Stimulated activated naive CD8-positive, alpha-beta T cell treated with anti-CD3 and anti-CD28 coated beads, Interleukin-15, Interleukin-2, amounts not matched to agents 100 U/mL and 50 U/mL, for 24 hours (primary cell): ENCODE results near the gene RLN3.
"Not testable (repeated sequence)": the region's sequence is repeated elsewhere in the genome, so short reads cannot be mapped to it uniquely, and the experiment has no call there.

Experiments used
- ATAC-seq: fragments of 150-1000 bp; cut with Tn5 transposase; one replicate; pipeline ENCODE4 v1.10.0; 2021
- DNase-seq: peaks from one replicate; pipeline ENCODE4 v3.0.0; 2021

The RLN3 gene

DNA sequence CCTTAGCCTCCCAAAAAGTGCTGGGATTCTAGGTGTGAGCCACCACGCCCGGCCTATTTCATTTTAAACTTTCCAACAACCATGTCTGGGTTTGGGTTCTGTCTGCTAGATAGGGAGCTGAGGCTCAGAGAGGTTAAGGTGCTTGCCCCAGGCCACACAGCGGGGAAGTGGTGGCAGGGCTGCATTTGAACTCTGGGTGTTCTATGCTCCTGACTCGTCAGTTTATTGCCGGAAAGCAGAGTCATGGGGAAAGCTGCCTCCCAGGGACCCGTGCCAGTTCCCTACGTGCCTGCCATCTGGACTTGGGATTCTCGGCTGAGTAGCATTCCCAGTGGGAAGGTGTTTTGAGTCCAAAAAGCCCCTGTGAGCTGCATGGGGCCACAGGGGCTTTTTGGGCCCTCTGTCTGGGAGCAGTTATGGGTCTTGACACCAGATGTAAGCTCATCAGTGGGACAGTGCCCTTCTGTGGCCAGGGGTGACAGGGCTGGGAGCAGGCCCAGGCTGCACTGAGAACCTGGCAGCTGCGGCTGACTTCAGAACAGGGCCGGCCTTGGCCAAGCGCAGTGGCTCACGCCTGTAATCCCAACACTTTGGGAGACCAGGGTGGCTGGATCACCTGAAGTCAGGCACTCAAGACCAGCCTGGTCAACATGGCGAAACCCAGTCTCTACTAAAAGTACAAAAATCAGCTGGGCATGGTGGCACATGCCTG is 32.8 kb upstream of the RLN3 start:
- no peak for ATAC-seq

DNA sequence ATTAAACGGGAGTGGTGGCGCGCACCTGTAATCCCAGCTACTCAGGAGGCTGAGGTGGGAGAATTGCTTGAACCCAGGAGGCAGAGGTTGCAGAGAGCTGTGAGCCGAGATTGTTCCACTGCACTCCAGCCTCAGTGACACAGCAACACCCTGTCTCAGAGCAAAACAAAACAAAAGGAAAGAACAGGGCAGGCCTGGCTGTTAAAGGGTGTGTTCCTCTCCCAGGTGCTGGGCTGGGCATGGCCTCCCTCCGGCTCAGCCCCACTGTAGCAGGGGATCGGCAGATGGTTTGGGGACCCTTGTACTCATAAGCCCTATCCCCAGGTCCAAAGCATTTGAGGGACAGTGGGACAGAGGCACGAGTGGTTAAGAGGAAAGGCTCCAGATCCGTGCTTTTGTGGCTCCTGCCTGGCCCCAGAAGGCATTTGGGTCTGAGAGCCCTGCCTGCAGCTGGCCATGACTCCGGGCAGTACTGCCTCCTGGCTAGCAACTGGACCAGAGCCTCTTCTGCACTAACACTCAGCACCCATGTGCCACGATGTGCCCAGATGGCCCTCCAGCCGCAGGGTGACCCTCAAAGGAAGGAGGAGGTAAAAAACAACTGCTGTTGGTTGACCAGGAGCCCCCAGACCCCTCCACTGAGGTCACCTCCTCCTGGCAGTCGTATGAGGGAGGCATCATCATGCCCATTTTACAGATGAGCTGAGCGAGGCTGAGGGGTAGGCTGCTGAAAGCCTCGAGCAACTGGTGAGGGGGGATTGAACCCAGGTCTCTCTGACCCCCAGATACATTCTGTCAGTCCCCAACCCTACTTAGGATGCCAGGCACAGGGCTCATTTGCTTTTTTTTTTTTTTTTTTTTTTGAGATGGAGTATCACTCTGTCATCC is 31.8 kb upstream of the RLN3 start:
- ATAC-seq = no peak

More for the DNA sequence above, 32.8 kb upstream of the RLN3 start:
- no peak for DNase-seq

DNA sequence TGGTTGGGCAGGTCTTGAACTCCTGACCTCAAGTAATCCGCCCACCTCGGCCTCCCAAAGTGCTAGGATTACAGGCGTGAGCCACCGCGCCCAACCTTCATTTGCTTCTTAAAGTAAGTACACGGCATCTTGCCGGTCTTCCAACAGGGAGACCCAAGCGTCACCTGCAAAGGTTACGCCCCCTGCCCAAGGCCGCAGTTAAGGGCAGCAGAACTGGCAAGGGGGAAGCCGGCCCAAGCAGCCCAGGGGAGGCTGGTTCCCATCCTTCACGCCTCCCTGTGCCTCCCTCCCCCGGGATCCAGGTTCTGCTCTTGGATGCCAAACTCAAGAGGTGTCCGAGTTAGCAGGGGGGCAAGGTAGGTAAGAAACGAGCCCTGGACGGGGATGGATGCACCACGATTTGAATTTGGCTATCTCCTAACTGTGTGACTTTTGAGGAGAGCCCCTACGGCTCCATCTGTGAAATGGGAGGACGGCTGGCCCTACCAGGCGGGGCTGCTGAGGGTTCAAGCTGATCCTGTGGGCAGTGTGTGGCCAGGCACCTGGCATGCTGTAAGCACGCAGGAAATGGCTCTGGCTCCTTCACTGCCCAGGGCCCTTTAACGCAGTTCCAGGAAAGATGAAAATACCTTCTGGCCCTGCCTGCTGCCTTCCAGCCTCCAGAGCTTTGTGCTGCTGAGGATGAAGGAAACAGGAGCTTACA is 30.9 kb upstream of the RLN3 start:
- DNase-seq (no peak), ATAC-seq (no peak)

More for the DNA sequence above, 31.8 kb upstream of the RLN3 start:
- DNase-seq = no peak

DNA sequence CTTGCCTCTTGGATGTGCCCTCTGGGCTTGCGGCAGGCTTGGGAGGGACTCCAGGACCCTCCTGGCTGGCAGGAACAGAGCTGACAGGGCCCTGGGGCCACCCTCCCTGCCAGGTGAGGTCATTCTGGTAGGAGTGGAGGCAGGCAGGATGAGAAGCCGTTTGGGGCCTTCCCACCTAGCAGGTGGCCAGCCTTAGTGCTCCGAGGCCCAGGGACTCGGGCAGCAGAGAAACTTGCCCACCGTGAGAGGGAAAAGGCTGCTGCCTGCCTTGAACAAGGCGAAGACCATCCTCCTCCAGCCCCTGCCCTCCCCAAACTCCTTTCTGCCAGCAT is 30.4 kb upstream of the RLN3 start:
- no peak for DNase-seq
- no peak for ATAC-seq

DNA sequence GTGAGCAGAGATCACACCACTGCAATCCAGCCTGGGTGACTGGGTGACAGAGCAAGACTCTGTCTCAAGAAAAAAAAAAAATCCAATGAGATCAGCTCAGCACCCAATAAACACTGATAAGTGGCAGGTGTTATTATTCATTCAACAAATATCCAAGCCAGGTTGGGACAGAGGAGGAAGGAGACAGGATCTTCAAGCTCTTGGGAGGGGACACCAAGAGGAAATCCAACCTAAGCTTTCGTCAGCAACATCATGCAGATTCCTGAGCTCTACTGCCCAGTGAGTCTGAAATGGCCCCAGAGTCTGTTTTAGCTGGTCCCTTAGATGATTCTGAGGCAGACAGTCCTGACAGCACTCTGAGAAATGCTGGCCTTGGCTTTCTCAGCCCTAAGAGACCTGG is 29.5 kb upstream of the RLN3 start:
- ATAC-seq = no peak

DNA sequence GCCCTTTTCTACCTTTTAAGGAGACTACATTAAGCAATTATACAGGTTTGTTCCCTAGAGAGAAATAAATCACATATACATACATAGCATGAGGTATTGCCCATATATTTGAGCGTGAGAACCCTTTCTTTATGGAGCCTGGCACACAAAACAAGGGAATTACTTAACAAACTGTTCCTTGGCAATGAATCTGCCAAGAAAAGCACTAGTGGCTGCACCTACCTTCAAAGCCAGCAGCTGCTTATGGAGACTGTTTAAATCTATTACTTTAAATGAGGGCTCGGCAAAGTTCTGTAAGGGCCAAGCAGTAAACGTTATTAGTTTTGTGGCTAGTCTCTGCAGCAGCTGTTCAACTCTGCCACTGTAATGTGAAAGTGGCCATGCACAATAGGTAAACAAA is 28.9 kb upstream of the RLN3 start:
- DNase-seq (no peak), ATAC-seq (no peak)

More for the DNA sequence above, 29.5 kb upstream of the RLN3 start:
- no peak for DNase-seq

DNA sequence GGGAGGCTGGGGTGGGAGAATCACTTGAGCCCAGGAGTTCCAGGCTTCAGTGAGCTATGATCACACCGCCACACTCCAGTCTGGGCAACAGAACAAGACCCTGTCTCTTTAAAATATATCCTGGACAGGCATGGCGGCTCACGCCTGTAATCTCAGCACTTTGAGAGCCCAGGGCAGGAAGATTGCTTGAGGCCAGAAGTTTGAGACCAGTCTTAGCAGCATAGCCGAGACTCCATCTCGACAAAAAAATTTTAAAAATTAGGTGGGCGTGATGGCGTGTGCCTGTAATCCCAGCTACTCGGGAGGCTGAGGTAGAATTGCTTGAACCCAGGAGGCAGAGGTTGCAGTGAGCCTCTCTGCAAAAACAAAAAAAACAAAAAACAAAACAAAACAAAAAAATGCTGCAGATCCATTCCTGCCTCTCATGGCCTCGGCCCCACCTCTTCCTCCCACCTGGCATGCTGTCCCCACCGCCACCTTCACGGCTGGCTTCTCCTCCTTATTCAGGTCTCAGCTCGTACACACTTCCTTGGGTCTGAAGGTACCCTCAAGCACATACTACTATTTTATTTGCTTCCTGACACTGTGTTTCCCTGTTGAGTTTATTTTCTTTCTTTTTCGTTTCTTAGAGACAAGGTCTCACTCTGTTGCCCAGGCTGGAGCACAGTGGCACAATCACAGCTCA is 27.1 kb upstream of the RLN3 start:
- DNase-seq (no peak), ATAC-seq (no peak)

DNA sequence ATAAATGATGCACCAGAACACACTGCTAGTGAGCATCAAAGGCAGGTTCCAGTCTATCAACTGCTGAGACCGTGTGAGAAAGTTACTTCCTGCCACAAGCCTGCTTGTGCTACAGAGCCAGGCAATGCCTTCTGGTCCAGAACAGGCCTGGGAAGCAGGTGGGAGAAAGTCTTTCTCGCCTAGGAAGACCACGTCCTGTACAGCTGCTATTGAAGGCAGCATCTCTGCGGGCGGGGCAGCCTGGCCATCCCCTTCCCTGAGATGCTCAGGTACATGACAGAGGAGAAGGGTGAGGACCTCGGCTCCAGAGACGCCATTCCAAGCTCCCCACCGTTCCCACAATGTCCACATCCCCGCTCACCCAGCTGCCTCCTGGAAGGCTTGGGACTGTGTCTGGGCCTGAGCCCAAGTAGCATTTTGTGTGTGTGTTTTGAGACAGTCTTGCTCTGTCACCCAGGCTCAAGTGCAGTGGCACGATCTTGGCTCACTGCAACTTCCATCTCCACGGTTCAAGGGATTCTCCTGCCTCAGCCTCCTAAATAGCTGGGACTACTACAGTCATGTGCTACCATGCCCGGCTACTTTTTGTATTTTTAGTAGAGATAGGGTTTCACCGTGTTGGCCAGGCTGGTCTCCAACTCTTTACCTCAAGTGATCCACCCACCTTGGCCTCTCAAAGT is 25.2 kb upstream of the RLN3 start:
- DNase-seq = no peak
- ATAC-seq = no peak

DNA sequence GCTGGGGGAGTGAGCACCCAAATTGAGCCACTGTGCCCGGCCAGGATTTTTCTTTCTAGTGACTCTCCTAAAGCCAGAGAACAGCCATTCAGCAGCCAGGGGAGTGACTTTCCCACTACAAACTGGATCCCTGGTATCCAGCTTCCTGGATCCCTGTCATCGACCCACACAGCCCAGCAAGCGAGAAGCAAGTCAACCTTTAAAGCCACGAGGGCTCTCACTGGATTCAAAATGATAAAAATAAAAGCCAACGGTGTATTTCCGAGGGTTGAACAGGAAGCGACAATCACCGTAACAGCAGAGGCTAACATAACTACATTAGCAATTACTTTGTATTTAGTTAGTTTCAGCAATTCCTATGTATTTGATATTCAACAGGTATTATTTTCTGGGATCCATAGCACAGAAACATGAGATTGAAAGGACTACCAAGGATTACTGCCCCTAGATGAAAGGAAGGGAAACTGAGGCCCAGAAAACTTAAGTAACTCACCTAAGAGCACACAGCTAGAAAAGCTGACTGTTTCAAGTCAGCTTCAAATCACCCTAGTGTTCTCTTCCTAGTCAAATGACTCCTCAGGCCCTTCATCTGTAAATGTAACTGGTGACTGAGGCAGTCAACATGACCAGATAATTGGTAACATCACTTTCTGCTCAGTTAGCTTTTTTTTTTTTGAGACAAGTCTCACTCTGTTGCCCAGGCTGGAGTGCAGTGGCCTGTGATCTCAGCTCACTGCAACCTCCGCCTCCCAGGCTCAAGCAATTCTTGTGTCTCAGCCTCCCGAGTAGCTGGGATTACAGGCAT is 24.5 kb upstream of the RLN3 start:
- no peak for DNase-seq
- no peak for ATAC-seq

DNA sequence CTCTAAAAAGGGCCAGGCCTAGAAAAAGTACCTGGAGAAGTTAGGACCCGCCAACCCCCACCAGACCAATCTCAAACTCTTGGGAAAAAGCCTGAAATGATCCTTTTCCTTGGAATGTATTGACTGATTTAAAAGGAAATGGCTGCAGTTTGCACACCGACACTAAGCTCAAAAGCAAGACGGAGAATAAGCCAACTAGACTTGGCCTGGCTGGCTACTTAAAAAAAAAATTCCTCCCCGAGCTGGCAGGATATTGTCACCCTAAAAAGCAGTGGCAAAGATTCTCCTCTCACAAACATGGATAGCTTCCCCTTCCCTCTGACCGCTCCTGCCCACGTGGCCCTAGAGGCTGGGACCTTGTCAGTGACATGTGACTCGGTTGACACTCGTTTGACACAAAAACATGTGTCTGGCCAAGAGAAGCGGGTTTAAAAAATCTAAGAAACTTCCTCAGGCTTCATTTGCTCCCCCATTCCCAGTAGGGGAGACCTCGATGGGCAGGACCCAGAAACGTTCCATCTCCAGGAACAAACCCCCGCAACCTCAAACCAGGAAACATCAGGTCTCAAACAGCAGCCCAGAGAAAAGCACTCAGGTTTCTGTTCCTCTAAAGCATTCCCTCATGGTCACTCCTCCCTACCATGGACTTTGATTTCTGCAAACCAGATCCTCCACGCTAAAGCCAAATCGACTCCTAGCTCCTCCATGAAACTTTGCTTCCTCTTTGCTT is 23.2 kb upstream of the RLN3 start:
- no peak for DNase-seq
- no peak for ATAC-seq

DNA sequence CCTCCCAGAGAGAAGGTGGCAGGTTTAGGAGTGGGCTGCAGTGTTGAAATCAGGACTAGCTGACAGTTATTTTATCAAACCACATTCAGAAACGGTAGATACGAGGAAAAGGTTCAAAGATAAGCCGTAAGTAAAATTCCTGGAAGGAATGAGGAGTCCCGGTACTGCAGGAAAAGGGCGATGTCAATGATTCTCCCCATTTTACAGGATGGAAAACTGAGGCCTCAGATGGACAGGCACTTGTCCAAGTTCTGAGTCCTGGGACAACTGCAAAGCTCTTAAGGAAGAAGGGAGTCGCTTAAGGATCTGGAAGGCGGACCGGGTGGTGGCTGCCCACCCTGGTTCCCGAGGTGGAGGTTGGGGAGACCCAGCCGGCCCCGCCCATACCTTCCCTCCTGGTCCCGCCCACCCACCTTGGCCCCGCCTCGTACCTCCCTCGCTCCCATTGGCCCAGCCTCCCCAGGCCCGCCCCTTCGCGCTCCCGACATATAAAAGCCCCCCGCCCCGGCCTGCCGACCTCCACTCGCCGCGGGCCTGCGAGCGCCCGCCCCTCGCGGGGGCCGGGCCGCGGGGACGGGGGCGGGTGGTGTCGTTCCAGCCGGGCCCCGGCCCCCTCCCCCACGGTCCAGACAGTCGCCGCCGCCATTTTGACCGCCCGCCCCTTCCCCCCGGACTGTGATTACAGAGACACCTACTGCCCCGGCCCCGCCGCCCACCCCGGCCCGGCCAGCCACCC is 22.4 kb upstream of the RLN3 start:
- DNase-seq (peak; percentile 97), ATAC-seq (peak; percentile 69)

DNA sequence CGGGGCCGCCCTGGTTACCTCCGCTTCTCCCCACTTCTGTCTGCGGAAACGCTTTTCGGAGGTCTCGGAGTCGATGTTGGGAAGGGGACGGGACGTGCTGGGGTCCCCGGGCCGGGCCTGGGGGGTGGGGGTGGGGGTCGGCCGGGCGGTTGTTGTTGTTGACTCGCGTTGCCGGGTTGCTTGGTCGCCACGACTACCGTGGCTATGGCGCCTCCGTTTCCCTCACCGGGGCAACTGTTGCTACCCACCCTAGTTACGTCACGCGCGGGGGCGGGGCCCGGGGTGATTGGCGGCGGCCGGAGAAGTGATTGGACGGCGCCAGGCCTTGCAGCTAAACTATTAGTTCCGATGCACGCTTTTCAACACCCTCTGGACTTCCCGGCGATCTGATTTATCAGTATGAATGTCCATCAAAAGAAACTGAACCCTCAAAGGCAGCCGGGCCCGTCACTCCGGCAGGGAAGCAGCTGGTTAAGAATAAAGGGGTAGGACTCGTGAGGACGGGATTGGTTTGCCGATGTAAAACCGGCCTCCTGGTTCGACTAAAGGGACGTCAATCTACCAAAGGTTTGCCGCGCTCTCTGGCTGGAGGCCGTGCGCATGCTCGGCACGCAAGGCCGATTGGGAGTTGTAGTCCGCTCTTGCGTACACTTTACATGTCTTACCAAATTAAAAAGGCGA is 21.7 kb upstream of the RLN3 start, which contains the start of gene RFX1:
RFX1 (minus strand) TSS at position 236 of the 681 bp plus-strand sequence. CDS start 12,477 bp downstream, outside the sequence.
- DNase-seq = peak; percentile 100
- ATAC-seq = peak; percentile 82

DNA sequence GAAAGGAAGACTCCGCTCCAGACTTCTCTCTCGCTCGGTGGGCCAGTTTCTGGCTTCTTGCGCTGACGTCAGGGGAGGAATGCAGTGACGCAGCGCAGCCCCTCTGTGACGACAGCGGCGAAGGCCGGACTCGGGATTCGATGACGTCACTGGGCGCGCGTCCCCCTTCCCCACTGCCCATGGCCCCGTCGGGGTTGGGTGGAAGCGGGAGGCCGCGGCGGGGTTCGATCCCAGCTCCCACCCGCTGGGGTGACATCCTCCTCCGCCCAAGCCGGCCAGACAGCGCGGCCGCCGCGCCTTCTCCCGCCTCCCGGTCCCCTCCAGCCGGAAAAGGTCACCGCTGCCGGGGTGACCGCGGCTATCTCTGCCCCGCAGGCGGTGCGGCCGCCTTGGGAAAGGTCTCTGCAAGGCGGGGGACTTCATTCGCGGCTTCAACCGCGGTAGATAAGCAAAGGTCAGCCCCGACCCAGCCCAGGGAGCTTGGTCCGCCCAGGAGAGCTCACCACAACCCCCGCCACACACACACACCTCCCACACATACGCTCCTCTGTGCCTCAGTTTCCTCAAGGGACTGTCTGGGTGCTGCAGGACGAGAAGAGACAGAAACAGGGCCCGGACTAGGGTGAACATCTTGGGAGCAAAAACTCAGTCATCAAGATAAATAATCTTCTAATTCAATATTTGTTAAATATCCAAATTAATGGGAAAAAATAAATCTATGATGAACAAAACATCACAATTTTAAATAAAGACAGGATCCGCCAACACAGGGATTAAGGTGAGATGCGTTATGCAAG is 21.0 kb upstream of the RLN3 start:
- ATAC-seq (peak; percentile 22), DNase-seq (peak; percentile 86)

DNA sequence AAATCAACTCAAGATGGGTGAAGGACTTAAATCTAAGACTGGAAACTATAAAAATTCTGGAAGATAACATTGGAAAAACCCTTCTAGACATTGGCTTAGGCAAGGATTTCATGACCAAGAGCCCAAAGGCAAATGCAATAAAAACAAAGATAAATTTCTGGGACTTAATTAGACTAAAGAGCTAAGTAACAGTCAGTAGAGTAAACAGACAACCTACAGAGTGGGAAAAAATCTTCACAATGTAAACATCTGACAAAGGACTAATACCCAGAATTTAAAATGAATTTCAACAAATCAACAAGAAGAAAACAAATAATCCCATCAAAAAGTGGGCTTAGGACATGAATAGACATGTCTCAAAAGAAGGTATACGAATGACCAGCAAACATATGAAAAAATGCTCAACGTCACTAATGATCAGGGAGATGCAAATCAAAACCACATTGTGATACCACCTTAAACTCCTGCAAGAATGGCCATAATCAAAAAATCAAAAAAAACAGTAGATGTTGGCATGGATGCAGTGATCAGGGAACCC is 15.5 kb upstream of the RLN3 start:
- ATAC-seq (no peak), DNase-seq (no peak)

DNA sequence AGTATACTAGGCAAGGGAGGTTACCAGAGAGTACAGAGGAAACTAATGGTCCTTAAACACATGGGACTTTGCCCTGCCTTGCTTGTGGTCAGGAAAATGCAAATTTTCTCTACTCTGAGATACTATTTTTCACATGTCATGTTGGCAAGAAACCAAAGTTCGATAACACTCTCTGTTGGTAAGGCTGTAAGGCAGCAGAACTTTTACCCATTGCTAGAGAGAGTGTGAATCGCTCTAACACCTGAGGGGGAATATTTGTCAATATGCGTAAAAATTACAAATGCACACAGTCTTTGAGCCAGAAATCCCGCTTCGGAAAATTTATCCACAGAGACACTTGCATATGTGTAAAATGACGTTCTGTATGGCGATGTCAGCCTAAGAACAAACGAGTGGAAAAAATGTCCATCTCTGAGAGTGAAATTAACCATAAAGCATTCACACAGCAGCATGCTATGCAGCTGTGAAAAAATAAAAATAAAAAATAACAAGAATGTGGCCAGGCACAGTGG is 12.4 kb upstream of the RLN3 start:
- ATAC-seq = peak; percentile 49
- DNase-seq = no peak

DNA sequence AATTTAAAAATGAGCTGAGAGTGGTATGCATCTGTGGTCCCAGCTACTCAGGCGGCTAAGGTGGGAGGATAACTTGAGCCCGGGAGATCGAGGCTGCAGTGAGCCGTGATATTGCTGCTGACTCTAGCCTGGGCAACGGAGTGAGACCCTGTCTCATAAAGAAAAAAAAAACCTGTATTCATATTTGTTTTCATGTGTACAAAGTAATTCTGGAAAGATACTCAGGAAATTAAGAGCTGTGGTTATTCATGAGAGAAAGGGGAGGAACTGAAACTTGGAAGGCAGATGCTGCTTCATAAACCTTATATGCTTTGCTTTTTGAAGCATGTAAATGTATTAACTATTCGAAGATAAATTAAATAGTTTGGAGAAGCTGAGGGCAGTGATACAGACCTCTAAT is 8.8 kb upstream of the RLN3 start:
- ATAC-seq (no peak), DNase-seq (no peak)

DNA sequence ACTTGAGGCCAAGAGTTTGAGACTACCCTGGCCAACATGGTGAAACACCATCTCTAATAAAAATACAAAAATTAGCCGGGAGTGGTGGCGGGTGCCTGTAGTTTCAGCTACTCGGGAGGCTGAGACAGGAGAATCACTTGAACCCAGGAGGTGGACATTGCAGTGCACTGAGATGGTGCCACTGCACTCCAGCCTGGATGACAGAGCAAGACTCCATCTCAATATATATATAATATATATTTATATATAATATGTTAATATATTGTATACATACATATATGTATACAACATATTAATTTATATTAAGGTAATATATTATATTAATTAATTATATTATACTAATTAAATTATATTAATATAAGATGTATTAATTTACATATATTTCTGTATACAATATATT is 8.2 kb upstream of the RLN3 start:
- ATAC-seq, DNase-seq: not testable (repeated sequence)
